Kidney epithelial cell (primary cell): ENCODE data around the gene CCDC195. TPM values are rescaled to one million over a fixed set of nuclear protein-coding genes. Genes with fewer than 3 reads are reported as not detected.

Experiments
- DNase-seq: peaks from one replicate; pipeline ENCODE4 v3.0.0-alpha.2; 2010; ENCODE audit warnings: low read depth
- H3K27me3 ChIP-seq: 2 replicates; pipeline ENCODE4 v1.6.0; 2011; ENCODE audit warnings: low read length; ENCODE audit not compliant: control insufficient read depth, insufficient read depth
- H3K36me3 ChIP-seq: 2 replicates; pipeline ENCODE4 v1.5.1; 2011; ENCODE audit warnings: low read length; ENCODE audit not compliant: control insufficient read depth, insufficient read depth
- H3K4me3 ChIP-seq: 2 replicates; pipeline ENCODE4 v1.5.1; 2011; ENCODE audit warnings: low read depth, mild to moderate bottlenecking, control low read depth, low read length
- CTCF ChIP-seq: IDR thresholded peaks from 2 replicates; pipeline ENCODE4 v1.5.1; 2011; ENCODE audit warnings: mild to moderate bottlenecking, moderate library complexity, low read length, control low read depth, inconsistent platforms; ENCODE audit not compliant: insufficient read depth, poor library complexity, severe bottlenecking
- total RNA-seq: library from RNA; depleted of rRNA; stranded (reverse); fragments of >200 nt; gene quantifications from 2 replicates; pipeline ENCODE4 v1.2.3, GENCODE V29; 2015

The CCDC195 gene
- total RNA-seq, 1 donor from 2014 or later, result not detected

- no peaks in the 10 kb centered on the region for H3K27me3 ChIP-seq
- no peak for DNase-seq
- H3K4me3 ChIP-seq, result no peak overlapping the region
- no peak for TF ChIP-seq CTCF
- H3K36me3 ChIP-seq, result no peaks in the 10 kb centered on the region
Observed at GRCh38 chr2:224689539-224689938, 26.6 kb downstream of the CCDC195 start.

- DNase-seq, result no peak
- H3K36me3 ChIP-seq, result no peaks in the 10 kb centered on the region
- no peak for TF ChIP-seq CTCF
Observed at GRCh38 chr2:224688997-224689396, 27.2 kb downstream of the CCDC195 start.

GRCh38 chr2:224687156-224687555 is 29.0 kb downstream of the CCDC195 start:
- Histone ChIP-seq H3K36me3 (no peaks in the 10 kb centered on the region), H3K27me3 (no peaks in the 10 kb centered on the region), H3K4me3 (no peak overlapping the region)
- no peak for DNase-seq
- TF ChIP-seq CTCF, result no peak

More at GRCh38 chr2:224688997-224689396, 27.2 kb downstream of the CCDC195 start:
- Histone ChIP-seq H3K4me3 (no peak overlapping the region), H3K27me3 (no peaks in the 10 kb centered on the region)

GRCh38 chr2:224685121-224685520 is 31.0 kb downstream of the CCDC195 start:
- no peak for DNase-seq
- no peaks in the 10 kb centered on the region for H3K27me3 ChIP-seq
- no peak overlapping the region for H3K4me3 ChIP-seq
- no peak for TF ChIP-seq CTCF
- H3K36me3 ChIP-seq, result no peaks in the 10 kb centered on the region

- Histone ChIP-seq H3K4me3 (no peak overlapping the region), H3K27me3 (no peaks in the 10 kb centered on the region), H3K36me3 (no peaks in the 10 kb centered on the region)
- no peak for DNase-seq
- no peak for TF ChIP-seq CTCF
Observed at GRCh38 chr2:224682134-224682533, 34.0 kb downstream of the CCDC195 start.

GRCh38 chr2:224671731-224672130 is 44.4 kb downstream of the CCDC195 start:
- Histone ChIP-seq H3K36me3 (no peaks in the 10 kb centered on the region), H3K4me3 (no peak overlapping the region), H3K27me3 (no peaks in the 10 kb centered on the region)
- DNase-seq, result no peak
- TF ChIP-seq CTCF, result no peak
